PC-3 (cell line): ENCODE results near the gene NTM.

Source experiments
- EZH2phosphoT487 ChIP-seq: fragments of 300-600 bp; sonication (generic); IDR thresholded peaks from 2 replicates; pipeline ENCODE4 v1.6.1; 2018; ENCODE audit warnings: mild to moderate bottlenecking, antibody characterized with exemption, low read length, borderline replicate concordance
- TF ChIP-seq, protein P1 (sequence below): fragments of 300-600 bp; sonication (generic); conservative IDR thresholded peaks from 2 replicates; pipeline ENCODE4 v1.5.1; 2017; ENCODE audit warnings: antibody characterized with exemption, low read depth, mild to moderate bottlenecking, low read length

DNA sequence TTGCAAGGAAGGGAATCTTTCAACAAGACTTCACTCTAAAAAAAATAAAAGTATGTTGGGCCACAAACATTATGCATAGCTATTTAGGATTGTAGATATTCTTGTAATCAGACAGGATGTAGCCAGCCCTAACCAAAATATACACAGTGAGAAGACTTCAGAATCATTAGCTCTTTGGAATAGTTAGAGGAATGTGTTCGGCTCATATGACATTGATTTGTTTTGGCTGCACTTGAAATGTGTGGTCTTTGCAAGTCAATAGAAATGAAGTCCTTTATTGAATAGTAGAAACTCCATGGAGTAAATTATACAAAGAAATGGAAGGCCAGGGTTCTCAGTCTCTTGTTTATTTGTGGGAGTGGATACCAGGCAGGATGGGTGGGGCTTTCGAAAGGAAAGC, 692.1 kb downstream of the NTM start:
- TF ChIP-seq, protein P1, sequence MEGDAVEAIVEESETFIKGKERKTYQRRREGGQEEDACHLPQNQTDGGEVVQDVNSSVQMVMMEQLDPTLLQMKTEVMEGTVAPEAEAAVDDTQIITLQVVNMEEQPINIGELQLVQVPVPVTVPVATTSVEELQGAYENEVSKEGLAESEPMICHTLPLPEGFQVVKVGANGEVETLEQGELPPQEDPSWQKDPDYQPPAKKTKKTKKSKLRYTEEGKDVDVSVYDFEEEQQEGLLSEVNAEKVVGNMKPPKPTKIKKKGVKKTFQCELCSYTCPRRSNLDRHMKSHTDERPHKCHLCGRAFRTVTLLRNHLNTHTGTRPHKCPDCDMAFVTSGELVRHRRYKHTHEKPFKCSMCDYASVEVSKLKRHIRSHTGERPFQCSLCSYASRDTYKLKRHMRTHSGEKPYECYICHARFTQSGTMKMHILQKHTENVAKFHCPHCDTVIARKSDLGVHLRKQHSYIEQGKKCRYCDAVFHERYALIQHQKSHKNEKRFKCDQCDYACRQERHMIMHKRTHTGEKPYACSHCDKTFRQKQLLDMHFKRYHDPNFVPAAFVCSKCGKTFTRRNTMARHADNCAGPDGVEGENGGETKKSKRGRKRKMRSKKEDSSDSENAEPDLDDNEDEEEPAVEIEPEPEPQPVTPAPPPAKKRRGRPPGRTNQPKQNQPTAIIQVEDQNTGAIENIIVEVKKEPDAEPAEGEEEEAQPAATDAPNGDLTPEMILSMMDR: no peak
- no peak for TF ChIP-seq EZH2phosphoT487
